MM.1S (cell line): ENCODE results near the gene RHOT1.
"Not testable (repeated sequence)": the region's sequence is repeated elsewhere in the genome, so short reads cannot be mapped to it uniquely, and the experiment has no call there.

Experiments
- EZH2 ChIP-seq: fragments of 300-600 bp; sonication (generic); optimal IDR thresholded peaks from 2 replicates; pipeline ENCODE3; 2017; ENCODE audit warnings: low read depth, mild to moderate bottlenecking, antibody characterized with exemption, low read length, mixed read lengths
- TF ChIP-seq, protein P1 (sequence below): fragments of 300-600 bp; sonication (generic); IDR thresholded peaks from 2 replicates; pipeline ENCODE4 v1.5.1; 2016; ENCODE audit warnings: antibody characterized with exemption, low read length, mixed read lengths

GRCh38 chr17:32179103-32179502 lies 36.8 kb downstream of the RHOT1 start:
- not testable (repeated sequence) for TF ChIP-seq EZH2
- TF ChIP-seq, protein P1, sequence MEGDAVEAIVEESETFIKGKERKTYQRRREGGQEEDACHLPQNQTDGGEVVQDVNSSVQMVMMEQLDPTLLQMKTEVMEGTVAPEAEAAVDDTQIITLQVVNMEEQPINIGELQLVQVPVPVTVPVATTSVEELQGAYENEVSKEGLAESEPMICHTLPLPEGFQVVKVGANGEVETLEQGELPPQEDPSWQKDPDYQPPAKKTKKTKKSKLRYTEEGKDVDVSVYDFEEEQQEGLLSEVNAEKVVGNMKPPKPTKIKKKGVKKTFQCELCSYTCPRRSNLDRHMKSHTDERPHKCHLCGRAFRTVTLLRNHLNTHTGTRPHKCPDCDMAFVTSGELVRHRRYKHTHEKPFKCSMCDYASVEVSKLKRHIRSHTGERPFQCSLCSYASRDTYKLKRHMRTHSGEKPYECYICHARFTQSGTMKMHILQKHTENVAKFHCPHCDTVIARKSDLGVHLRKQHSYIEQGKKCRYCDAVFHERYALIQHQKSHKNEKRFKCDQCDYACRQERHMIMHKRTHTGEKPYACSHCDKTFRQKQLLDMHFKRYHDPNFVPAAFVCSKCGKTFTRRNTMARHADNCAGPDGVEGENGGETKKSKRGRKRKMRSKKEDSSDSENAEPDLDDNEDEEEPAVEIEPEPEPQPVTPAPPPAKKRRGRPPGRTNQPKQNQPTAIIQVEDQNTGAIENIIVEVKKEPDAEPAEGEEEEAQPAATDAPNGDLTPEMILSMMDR = not testable (repeated sequence)
